Keratinocyte (primary cell): Measurements from ENCODE around the gene DSTYK. TPM values are rescaled to one million over a fixed set of nuclear protein-coding genes. Genes with fewer than 3 reads are reported as not detected.

Experiments
- DNase-seq: peaks from one replicate; pipeline ENCODE4 v3.0.0-alpha.2; 2011; ENCODE audit warnings: low read depth, missing footprints, low spot score
- FAIRE-seq: peaks from 2 replicates; lab custom pipeline; 2011; peaks lifted over from hg19 to GRCh38; lab: Jason Lieb, UNC
- H2AFZ ChIP-seq: 2 replicates; pipeline ENCODE4 v1.6.0; 2012; ENCODE audit warnings: low read length, control low read depth, inconsistent platforms; ENCODE audit not compliant: control insufficient read depth
- H3K27ac ChIP-seq: 2 replicates; pipeline ENCODE4 v1.5.1; 2011; ENCODE audit warnings: low read length; ENCODE audit not compliant: control insufficient read depth, insufficient read depth
- H3K27me3 ChIP-seq: 3 replicates; pipeline ENCODE4 v1.6.0; 2011; ENCODE audit warnings: low read length; ENCODE audit not compliant: control insufficient read depth, insufficient read depth; ENCODE audit errors: extremely low read depth
- H3K36me3 ChIP-seq, 2 experiments: 2 replicates in 1 of 2; 3 replicates in 1 of 2; pipeline ENCODE4 v1.5.1; 2011; ENCODE audit warnings: low read length in 2 of 2, mild to moderate bottlenecking in 1 of 2; ENCODE audit not compliant: control insufficient read depth in 2 of 2, insufficient read depth in 2 of 2; ENCODE audit errors: extremely low read depth in 1 of 2
- H3K4me1 ChIP-seq: 3 replicates; pipeline ENCODE4 v1.5.1; 2011; ENCODE audit warnings: low read length; ENCODE audit not compliant: control insufficient read depth, insufficient read depth; ENCODE audit errors: extremely low read depth
- H3K4me2 ChIP-seq: 3 replicates; pipeline ENCODE4 v1.6.0; 2011; ENCODE audit warnings: low read depth, low read length; ENCODE audit not compliant: control insufficient read depth, insufficient read depth; ENCODE audit errors: extremely low read depth
- H3K4me3 ChIP-seq, 3 experiments: fragments of 200-600 bp in 1 of 3; sonication (generic) in 1 of 3; 2 replicates in 2 of 3; 3 replicates in 1 of 3; pipeline ENCODE4 v1.5.1; 2011 to 2016; ENCODE audit warnings: low read length in 3 of 3, mild to moderate bottlenecking in 3 of 3, control low read depth in 2 of 3, inconsistent platforms in 1 of 3, low read depth in 1 of 3, mixed read lengths in 1 of 3, mixed run types in 1 of 3, moderate library complexity in 1 of 3; ENCODE audit not compliant: control insufficient read depth in 2 of 3, insufficient read depth in 2 of 3; ENCODE audit errors: extremely low read depth in 1 of 3
- H3K79me2 ChIP-seq: 2 replicates; pipeline ENCODE4 v1.6.0; 2012; ENCODE audit warnings: low read length; ENCODE audit not compliant: control insufficient read depth, insufficient read depth
- H3K9ac ChIP-seq: 3 replicates; pipeline ENCODE4 v1.6.0; 2011; ENCODE audit warnings: low read length; ENCODE audit not compliant: control insufficient read depth, insufficient read depth; ENCODE audit errors: extremely low read depth
- H3K9me1 ChIP-seq: 3 replicates; pipeline ENCODE4 v1.6.0; 2011; ENCODE audit warnings: low read length; ENCODE audit not compliant: control insufficient read depth, insufficient read depth; ENCODE audit errors: extremely low read depth
- H3K9me3 ChIP-seq: 2 replicates; pipeline ENCODE4 v1.5.1; 2012; ENCODE audit warnings: low read depth, low read length; ENCODE audit not compliant: control insufficient read depth
- H4K20me1 ChIP-seq: 3 replicates; pipeline ENCODE4 v1.6.0; 2011; ENCODE audit warnings: low read length; ENCODE audit not compliant: control insufficient read depth, insufficient read depth; ENCODE audit errors: extremely low read depth
- EZH2 ChIP-seq: IDR thresholded peaks from one replicate; pipeline ENCODE4 v1.6.1; 2012; ENCODE audit warnings: inconsistent platforms, mild to moderate bottlenecking, low read length, moderate library complexity
- dilution Hi-C: fragments of 300-500 bp; cut with MboI; formaldehyde crosslinking; loops from one replicate; pipeline ENCODE4 v1.7.0; 2020; ENCODE audit warnings: low sequenced_read_pairs; ENCODE audit not compliant: extremely low pct_ligation_motif_present
- polyA plus RNA-seq, 5 experiments: library from polyadenylated mRNA; depleted of rRNA in 3 of 5; stranded (reverse) in 3 of 5; stranded (forward) in 1 of 5; unstranded in 1 of 5; fragments of >200 nt; gene quantifications; 1 replicate in 1 of 5; 2 replicates in 3 of 5; 3 replicates in 1 of 5; pipeline versions ENCODE4 v1.2.1 to v1.2.3, GENCODE V29; 2011 to 2012; ENCODE audit warnings: missing spikeins in 2 of 5, low read depth in 1 of 5, low replicate concordance in 1 of 5
- TF ChIP-seq, protein P1 (sequence below), 3 experiments: IDR thresholded peaks in 1 of 3; conservative IDR thresholded peaks in 1 of 3; optimal IDR thresholded peaks in 1 of 3; 2 replicates in 2 of 3; 3 replicates in 1 of 3; pipeline versions ENCODE3 to v1.5.1; 2011; ENCODE audit warnings: low read length in 3 of 3, mild to moderate bottlenecking in 3 of 3, moderate library complexity in 2 of 3, control low read depth in 1 of 3, inconsistent platforms in 1 of 3; ENCODE audit not compliant: insufficient read depth in 2 of 3; ENCODE audit errors: extremely low read depth in 1 of 3

DSTYK gene
- polyA plus RNA-seq, 1 donor (not counting 4 experiments of a cell fraction or from before 2014, with no cell fraction given), result 7.6 TPM

GRCh38 chr1:205150651-205151428 is 60.7 kb downstream of the DSTYK start:
- Histone ChIP-seq H2AFZ (no peak overlapping the region), H3K27ac (no peak overlapping the region), H3K4me1 (no peaks in the 10 kb centered on the region), H3K9ac (no peak overlapping the region), H4K20me1 (no peaks in the 10 kb centered on the region), H3K9me1 (no peaks in the 10 kb centered on the region), H3K9me3 (no peaks in the 10 kb centered on the region), H3K27me3 (no peaks in the 10 kb centered on the region), H3K36me3 (peaks cover 5 to 10% of the 10 kb centered on the region in 2 experiments), H3K4me3 (no peak overlapping the region), H3K79me2 (no peaks in the 10 kb centered on the region), H3K4me2 (no peak overlapping the region)
- FAIRE-seq, result no peak
- TF ChIP-seq, protein P1, sequence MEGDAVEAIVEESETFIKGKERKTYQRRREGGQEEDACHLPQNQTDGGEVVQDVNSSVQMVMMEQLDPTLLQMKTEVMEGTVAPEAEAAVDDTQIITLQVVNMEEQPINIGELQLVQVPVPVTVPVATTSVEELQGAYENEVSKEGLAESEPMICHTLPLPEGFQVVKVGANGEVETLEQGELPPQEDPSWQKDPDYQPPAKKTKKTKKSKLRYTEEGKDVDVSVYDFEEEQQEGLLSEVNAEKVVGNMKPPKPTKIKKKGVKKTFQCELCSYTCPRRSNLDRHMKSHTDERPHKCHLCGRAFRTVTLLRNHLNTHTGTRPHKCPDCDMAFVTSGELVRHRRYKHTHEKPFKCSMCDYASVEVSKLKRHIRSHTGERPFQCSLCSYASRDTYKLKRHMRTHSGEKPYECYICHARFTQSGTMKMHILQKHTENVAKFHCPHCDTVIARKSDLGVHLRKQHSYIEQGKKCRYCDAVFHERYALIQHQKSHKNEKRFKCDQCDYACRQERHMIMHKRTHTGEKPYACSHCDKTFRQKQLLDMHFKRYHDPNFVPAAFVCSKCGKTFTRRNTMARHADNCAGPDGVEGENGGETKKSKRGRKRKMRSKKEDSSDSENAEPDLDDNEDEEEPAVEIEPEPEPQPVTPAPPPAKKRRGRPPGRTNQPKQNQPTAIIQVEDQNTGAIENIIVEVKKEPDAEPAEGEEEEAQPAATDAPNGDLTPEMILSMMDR (optimal IDR thresholded peaks at IDR 0.05 in 1 of 3, IDR thresholded peaks at IDR 0.05 in 1 of 3, conservative IDR thresholded peaks at IDR 0.05 in 1 of 3; ENCODE audit: extremely low read depth in 1 of 3, insufficient read depth in 2 of 3, low read length in 3 of 3), result no peak
- TF ChIP-seq EZH2, result no peak
- dilution Hi-C loops, result no loop called here
- DNase-seq, result no peak

DNA sequence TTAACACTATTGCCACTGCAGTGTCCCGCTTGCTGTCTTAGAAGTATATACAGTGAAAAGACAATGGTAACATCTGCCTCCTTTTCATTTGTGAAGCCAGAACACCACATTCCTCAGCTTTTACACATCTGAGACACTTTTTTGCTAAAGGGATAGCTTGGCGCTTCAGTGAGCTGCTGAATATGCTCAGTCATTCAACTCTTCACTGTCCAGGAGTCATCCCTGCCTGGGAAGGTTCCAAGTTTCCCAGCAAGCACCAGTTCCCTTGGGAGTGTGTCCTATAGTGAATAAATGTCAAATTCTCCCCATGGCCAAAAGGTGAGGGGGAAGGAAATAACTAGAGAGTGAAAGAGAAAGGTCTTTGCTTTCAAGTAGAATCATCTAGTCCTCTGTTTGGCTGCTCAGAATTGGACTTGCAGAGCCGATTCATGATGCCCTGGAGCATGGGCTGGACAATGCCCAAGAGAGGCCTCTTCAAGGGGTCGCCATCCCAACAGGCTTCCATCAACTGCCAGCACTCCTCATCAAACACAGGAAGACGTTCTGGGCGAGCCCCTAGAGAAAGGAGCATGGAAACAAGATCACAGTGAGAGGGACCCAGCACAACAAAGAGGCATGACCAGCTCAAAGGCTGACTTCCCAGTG is 64.2 kb downstream of the DSTYK start:
- no peak overlapping the region for H3K9ac ChIP-seq
- peaks cover 2 to 7% of the 10 kb centered on the region in 2 experiments for H3K36me3 ChIP-seq
- DNase-seq, result no peak

More for the DNA sequence above, 64.2 kb downstream of the DSTYK start:
- Histone ChIP-seq H3K27me3 (no peaks in the 10 kb centered on the region), H3K4me1 (peaks cover 3% of the 10 kb centered on the region), H2AFZ (no peak overlapping the region), H3K9me1 (no peaks in the 10 kb centered on the region), H3K9me3 (no peaks in the 10 kb centered on the region), H3K4me3 (no peak overlapping the region), H4K20me1 (no peaks in the 10 kb centered on the region), H3K4me2 (no peak overlapping the region), H3K27ac (no peak overlapping the region), H3K79me2 (no peaks in the 10 kb centered on the region)
- dilution Hi-C loops, result no loop called here
- no peak for TF ChIP-seq EZH2
- TF ChIP-seq, protein P1 (optimal IDR thresholded peaks at IDR 0.05 in 1 of 3, IDR thresholded peaks at IDR 0.05 in 1 of 3, conservative IDR thresholded peaks at IDR 0.05 in 1 of 3; ENCODE audit: extremely low read depth in 1 of 3, insufficient read depth in 2 of 3, low read length in 3 of 3), result no peak
- no peak for FAIRE-seq
